GM12878 (cell line): ENCODE results near the gene B3GNT8. TPM values are rescaled to one million over a fixed set of nuclear protein-coding genes. Genes with fewer than 3 reads are reported as not detected.

Experiments used
- ATF7 ChIP-seq: fragments of 450-650 bp; IDR thresholded peaks from 2 replicates; pipeline ENCODE4 v1.6.1; 2016; ENCODE audit warnings: low read depth, mild to moderate bottlenecking
- BCL11A ChIP-seq: IDR thresholded peaks from 2 replicates; pipeline ENCODE4 v1.6.1; 2011; ENCODE audit warnings: low read depth, low read length
- FOS ChIP-seq: IDR thresholded peaks from 3 replicates; pipeline ENCODE4 v1.6.1; 2011; ENCODE audit warnings: borderline replicate concordance; ENCODE audit not compliant: insufficient read length; ENCODE audit errors: extremely low read depth
- FOXM1 ChIP-seq: IDR thresholded peaks from 2 replicates; pipeline ENCODE4 v1.6.1; 2012; ENCODE audit warnings: low read depth, mild to moderate bottlenecking, inconsistent platforms, low read length, moderate library complexity
- IKZF2 ChIP-seq, 2 experiments: fragments of 450-650 bp; IDR thresholded peaks; 2 replicates each; pipeline ENCODE4 v1.6.1; 2017; ENCODE audit warnings: mild to moderate bottlenecking in 2 of 2, moderate library complexity in 2 of 2
- JUNB ChIP-seq: IDR thresholded peaks from 2 replicates; pipeline ENCODE4 v1.6.1; 2016; ENCODE audit warnings: antibody characterized with exemption, mild to moderate bottlenecking
- MEF2A ChIP-seq: IDR thresholded peaks from 2 replicates; pipeline ENCODE4 v1.6.1; 2011; ENCODE audit warnings: low read depth, mild to moderate bottlenecking, low read length, moderate library complexity; ENCODE audit not compliant: insufficient read depth
- MEF2B ChIP-seq: fragments of 450-650 bp; IDR thresholded peaks from 2 replicates; pipeline ENCODE4 v1.6.1; 2018; ENCODE audit warnings: mild to moderate bottlenecking, moderate library complexity; ENCODE audit not compliant: partially characterized antibody, poor library complexity, severe bottlenecking
- NFIC ChIP-seq: IDR thresholded peaks from 2 replicates; pipeline ENCODE4 v1.6.1; 2012; ENCODE audit warnings: low read depth, mild to moderate bottlenecking, inconsistent platforms, low read length, moderate library complexity
- PAX5 ChIP-seq: IDR thresholded peaks from 2 replicates; pipeline ENCODE4 v1.6.1; 2011; ENCODE audit warnings: low read depth, low read length, borderline replicate concordance
- POLR2A ChIP-seq: IDR thresholded peaks from 2 replicates; pipeline ENCODE4 v1.6.1; 2011; ENCODE audit warnings: low read depth, mild to moderate bottlenecking, low read length
- RAD21 ChIP-seq: IDR thresholded peaks from 2 replicates; pipeline ENCODE4 v1.6.1; 2011; ENCODE audit warnings: mild to moderate bottlenecking, low read depth, low read length, moderate library complexity; ENCODE audit not compliant: insufficient read depth
- SP1 ChIP-seq: IDR thresholded peaks from one replicate; pipeline ENCODE4 v1.6.1; 2011; ENCODE audit warnings: low read depth, low read length
- SREBF2 ChIP-seq: IDR thresholded peaks from 2 replicates; pipeline ENCODE4 v1.6.1; 2012; ENCODE audit warnings: mild to moderate bottlenecking, low read length
- polyA plus RNA-seq, 11 experiments: library from polyadenylated mRNA; depleted of rRNA in 4 of 11; unstranded in 6 of 11; stranded (reverse) in 5 of 11; fragments of >200 nt; fragmentation: Nextera tagmentation in 4 of 11; fragmentation: Illumina TruSeq in 1 of 11; extraction: Ambion mirVana in 4 of 11; extraction: Trizol in 1 of 11; gene quantifications; 1 replicate in 1 of 11; 2 replicates in 10 of 11; pipeline versions ENCODE4 v1.2.1 to v1.2.3, GENCODE V29; 2011 to 2016; ENCODE audit warnings: inconsistent platforms in 2 of 11, missing spikeins in 2 of 11, low read depth in 1 of 11
- total RNA-seq, 4 experiments: library from RNA; depleted of rRNA in 3 of 4; stranded (reverse); fragments of >200 nt in 3 of 4; fragmentation: Illumina TruSeq in 1 of 4; extraction: Trizol in 1 of 4; gene quantifications; 2 replicates each; pipeline versions ENCODE4 v1.2.1 to v1.2.3, GENCODE V29; 2013 to 2021
- TF ChIP-seq, protein P1 (sequence below): fragments of 450-650 bp; IDR thresholded peaks from 2 replicates; pipeline ENCODE4 v1.6.1; 2016; ENCODE audit warnings: mild to moderate bottlenecking
- TF ChIP-seq, protein P2 (sequence below): fragments of 450-650 bp; IDR thresholded peaks from 2 replicates; pipeline ENCODE4 v1.6.1; 2017; ENCODE audit warnings: antibody characterized with exemption, mild to moderate bottlenecking, moderate library complexity
- TF ChIP-seq, protein P3 (sequence below): IDR thresholded peaks from 2 replicates; pipeline ENCODE4 v1.6.1; 2011; ENCODE audit warnings: borderline replicate concordance, low read depth, mild to moderate bottlenecking, moderate library complexity, low read length; ENCODE audit not compliant: insufficient read depth, poor library complexity, severe bottlenecking
- TF ChIP-seq, protein P4 (sequence below): fragments of 450-650 bp; conservative IDR thresholded peaks from 2 replicates; pipeline ENCODE4 v1.6.1; 2017; ENCODE audit warnings: mild to moderate bottlenecking, moderate library complexity
- TF ChIP-seq, protein P5 (sequence below): fragments of 450-650 bp; IDR thresholded peaks from 2 replicates; pipeline ENCODE4 v1.6.1; 2016; ENCODE audit warnings: mild to moderate bottlenecking

B3GNT8 gene
- total and polyA plus RNA-seq, 10 of the 15 experiments (the other 5 are each of a cell fraction or from before 2014, with no cell fraction given) = 0.06 to 1.2 (median 0.31) TPM; not detected in 4

DNA sequence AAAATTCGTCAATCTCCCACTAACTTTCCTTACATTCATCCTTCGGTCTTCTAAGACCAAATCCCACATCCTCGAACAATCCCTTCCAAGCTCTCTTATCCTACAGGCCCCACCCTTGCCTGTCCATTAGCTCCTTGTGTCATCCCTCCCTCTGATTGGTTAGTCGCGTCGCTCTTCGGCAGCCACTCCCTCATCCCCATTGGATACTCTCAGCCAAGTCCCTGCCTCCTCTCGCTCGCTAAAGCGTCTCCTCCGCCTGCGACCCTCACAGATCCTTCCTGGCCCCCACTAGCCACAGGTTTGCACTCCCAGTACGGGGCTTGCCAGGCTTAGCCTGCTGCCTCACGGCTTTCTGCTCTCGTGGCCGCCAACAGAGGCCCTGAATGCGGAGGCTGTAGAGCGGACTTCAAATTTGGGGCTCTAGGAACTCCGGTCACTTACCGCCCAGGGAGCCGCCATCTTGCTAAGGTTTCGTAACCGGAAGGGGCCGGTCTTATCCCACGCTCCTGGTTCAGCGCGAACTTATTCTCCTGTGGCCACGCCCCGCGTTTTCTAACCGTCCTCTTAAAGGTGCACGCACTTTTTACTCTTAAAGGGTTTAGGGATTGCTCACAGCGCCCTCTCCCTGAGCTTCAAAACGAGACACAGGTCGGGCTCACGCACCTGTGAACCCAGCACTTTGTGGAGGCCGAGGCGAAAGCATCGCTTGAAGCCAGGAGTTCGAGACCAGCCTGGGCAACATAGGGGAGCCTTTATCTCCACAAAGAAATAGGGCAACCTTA is 12.5 kb upstream of the B3GNT8 start, which contains the start of gene DMAC2 (continued):
- peak; percentile 51; the same call in 1 of the 2 replicates for TF ChIP-seq FOXM1
- TF ChIP-seq SP1 = peak; percentile 52
- no peak for TF ChIP-seq MEF2B
- TF ChIP-seq, protein P1, sequence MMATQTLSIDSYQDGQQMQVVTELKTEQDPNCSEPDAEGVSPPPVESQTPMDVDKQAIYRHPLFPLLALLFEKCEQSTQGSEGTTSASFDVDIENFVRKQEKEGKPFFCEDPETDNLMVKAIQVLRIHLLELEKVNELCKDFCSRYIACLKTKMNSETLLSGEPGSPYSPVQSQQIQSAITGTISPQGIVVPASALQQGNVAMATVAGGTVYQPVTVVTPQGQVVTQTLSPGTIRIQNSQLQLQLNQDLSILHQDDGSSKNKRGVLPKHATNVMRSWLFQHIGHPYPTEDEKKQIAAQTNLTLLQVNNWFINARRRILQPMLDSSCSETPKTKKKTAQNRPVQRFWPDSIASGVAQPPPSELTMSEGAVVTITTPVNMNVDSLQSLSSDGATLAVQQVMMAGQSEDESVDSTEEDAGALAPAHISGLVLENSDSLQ = peak; percentile 84
- peak; percentile 52; the same call in 1 of the 2 replicates for TF ChIP-seq ATF7
- TF ChIP-seq, protein P2, sequence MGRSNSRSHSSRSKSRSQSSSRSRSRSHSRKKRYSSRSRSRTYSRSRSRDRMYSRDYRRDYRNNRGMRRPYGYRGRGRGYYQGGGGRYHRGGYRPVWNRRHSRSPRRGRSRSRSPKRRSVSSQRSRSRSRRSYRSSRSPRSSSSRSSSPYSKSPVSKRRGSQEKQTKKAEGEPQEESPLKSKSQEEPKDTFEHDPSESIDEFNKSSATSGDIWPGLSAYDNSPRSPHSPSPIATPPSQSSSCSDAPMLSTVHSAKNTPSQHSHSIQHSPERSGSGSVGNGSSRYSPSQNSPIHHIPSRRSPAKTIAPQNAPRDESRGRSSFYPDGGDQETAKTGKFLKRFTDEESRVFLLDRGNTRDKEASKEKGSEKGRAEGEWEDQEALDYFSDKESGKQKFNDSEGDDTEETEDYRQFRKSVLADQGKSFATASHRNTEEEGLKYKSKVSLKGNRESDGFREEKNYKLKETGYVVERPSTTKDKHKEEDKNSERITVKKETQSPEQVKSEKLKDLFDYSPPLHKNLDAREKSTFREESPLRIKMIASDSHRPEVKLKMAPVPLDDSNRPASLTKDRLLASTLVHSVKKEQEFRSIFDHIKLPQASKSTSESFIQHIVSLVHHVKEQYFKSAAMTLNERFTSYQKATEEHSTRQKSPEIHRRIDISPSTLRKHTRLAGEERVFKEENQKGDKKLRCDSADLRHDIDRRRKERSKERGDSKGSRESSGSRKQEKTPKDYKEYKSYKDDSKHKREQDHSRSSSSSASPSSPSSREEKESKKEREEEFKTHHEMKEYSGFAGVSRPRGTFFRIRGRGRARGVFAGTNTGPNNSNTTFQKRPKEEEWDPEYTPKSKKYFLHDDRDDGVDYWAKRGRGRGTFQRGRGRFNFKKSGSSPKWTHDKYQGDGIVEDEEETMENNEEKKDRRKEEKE = no peak
- no peak for TF ChIP-seq FOS
- TF ChIP-seq IKZF2 (IDR thresholded peaks at IDR 0.05) = peak; percentile 29 to 55
- TF ChIP-seq RAD21 = peak; percentile 41
- 0 out of 2 replicates have a peak, but pooled peaks have one; percentile 38 for TF ChIP-seq MEF2A
- TF ChIP-seq PAX5 = peak; percentile 22; the same call in 1 of the 2 replicates
- TF ChIP-seq BCL11A = no peak
- no peak for TF ChIP-seq JUNB
- TF ChIP-seq SREBF2 = no peak
- TF ChIP-seq, protein P3, sequence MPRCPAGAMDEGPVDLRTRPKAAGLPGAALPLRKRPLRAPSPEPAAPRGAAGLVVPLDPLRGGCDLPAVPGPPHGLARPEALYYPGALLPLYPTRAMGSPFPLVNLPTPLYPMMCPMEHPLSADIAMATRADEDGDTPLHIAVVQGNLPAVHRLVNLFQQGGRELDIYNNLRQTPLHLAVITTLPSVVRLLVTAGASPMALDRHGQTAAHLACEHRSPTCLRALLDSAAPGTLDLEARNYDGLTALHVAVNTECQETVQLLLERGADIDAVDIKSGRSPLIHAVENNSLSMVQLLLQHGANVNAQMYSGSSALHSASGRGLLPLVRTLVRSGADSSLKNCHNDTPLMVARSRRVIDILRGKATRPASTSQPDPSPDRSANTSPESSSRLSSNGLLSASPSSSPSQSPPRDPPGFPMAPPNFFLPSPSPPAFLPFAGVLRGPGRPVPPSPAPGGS = no peak
- TF ChIP-seq, protein P4, sequence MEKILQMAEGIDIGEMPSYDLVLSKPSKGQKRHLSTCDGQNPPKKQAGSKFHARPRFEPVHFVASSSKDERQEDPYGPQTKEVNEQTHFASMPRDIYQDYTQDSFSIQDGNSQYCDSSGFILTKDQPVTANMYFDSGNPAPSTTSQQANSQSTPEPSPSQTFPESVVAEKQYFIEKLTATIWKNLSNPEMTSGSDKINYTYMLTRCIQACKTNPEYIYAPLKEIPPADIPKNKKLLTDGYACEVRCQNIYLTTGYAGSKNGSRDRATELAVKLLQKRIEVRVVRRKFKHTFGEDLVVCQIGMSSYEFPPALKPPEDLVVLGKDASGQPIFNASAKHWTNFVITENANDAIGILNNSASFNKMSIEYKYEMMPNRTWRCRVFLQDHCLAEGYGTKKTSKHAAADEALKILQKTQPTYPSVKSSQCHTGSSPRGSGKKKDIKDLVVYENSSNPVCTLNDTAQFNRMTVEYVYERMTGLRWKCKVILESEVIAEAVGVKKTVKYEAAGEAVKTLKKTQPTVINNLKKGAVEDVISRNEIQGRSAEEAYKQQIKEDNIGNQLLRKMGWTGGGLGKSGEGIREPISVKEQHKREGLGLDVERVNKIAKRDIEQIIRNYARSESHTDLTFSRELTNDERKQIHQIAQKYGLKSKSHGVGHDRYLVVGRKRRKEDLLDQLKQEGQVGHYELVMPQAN = peak; percentile 69; the same call in 1 of the 2 replicates
- TF ChIP-seq NFIC = peak; percentile 21; the same call in 1 of the 2 replicates
- TF ChIP-seq POLR2A = peak; percentile 89
- TF ChIP-seq, protein P5, sequence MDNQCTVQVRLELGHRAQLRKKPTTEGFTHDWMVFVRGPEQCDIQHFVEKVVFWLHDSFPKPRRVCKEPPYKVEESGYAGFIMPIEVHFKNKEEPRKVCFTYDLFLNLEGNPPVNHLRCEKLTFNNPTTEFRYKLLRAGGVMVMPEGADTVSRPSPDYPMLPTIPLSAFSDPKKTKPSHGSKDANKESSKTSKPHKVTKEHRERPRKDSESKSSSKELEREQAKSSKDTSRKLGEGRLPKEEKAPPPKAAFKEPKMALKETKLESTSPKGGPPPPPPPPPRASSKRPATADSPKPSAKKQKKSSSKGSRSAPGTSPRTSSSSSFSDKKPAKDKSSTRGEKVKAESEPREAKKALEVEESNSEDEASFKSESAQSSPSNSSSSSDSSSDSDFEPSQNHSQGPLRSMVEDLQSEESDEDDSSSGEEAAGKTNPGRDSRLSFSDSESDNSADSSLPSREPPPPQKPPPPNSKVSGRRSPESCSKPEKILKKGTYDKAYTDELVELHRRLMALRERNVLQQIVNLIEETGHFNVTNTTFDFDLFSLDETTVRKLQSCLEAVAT = peak; percentile 72
